MCF 10A (cell line): ENCODE data around the gene ALPK1. TPM values are rescaled to one million over a fixed set of nuclear protein-coding genes. Genes with fewer than 3 reads are reported as not detected.

ENCODE experiments used
- Bru-seq: library from RNA; stranded (reverse); fragments of 400-500 nt; gene quantifications from one replicate; lab custom pipeline; 2021; lab: Mats Ljungman, UMichigan
- BruChase-seq, 2 experiments: library from RNA; stranded (reverse); fragments of 400-500 nt; gene quantifications; one replicate each; lab custom pipeline; 2021; lab: Mats Ljungman, UMichigan
- BruUV-seq: library from RNA; stranded (reverse); fragments of 400-500 nt; replicated peaks from 2 replicates; lab custom pipeline; 2021; lab: Mats Ljungman, UMichigan
- CTCF ChIA-PET: fragments of 300-600 bp; sonication (Branson Sonifier 250); formaldehyde crosslinking; extraction: SDS; loops from one replicate; lab custom pipeline; 2021; ENCODE audit warnings: antibody characterized with exemption, inconsistent platforms; lab: Yijun Ruan, JAX
- POLR2A ChIA-PET: fragments of 300-600, 350-650 bp; sonication (Branson Sonifier 250); formaldehyde crosslinking; extraction: SDS; loops from one replicate; lab custom pipeline; 2020; ENCODE audit warnings: antibody characterized with exemption, inconsistent platforms; lab: Yijun Ruan, JAX
- DNase-seq: peaks from one replicate; pipeline ENCODE4 v3.0.0-alpha.2; 2018; ENCODE audit not compliant: unreplicated experiment
- H3K27ac Mint-ChIP-seq: one replicate; pipeline ENCODE4 v1.8.0; 2022; ENCODE audit warnings: mild to moderate bottlenecking, low read depth, mixed read lengths; ENCODE audit not compliant: unreplicated experiment
- H3K27me3 Mint-ChIP-seq: one replicate; pipeline ENCODE4 v1.8.0; 2022; ENCODE audit warnings: mixed read lengths; ENCODE audit not compliant: insufficient read depth, unreplicated experiment
- H3K36me3 Mint-ChIP-seq: one replicate; pipeline ENCODE4 v1.8.0; 2022; ENCODE audit warnings: mild to moderate bottlenecking, moderate library complexity, mixed read lengths; ENCODE audit not compliant: insufficient read depth, unreplicated experiment
- H3K4me1 Mint-ChIP-seq: one replicate; pipeline ENCODE4 v1.8.0; 2022; ENCODE audit warnings: mixed read lengths; ENCODE audit not compliant: insufficient read depth, unreplicated experiment
- H3K4me3 Mint-ChIP-seq: one replicate; pipeline ENCODE4 v1.8.0; 2022; ENCODE audit warnings: mild to moderate bottlenecking, moderate library complexity, mixed read lengths; ENCODE audit not compliant: unreplicated experiment
- H3K9me3 Mint-ChIP-seq: one replicate; pipeline ENCODE4 v1.8.0; 2022; ENCODE audit warnings: mixed read lengths; ENCODE audit not compliant: unreplicated experiment
- CTCF ChIP-seq: fragments of 200-600 bp; IDR thresholded peaks from one replicate; pipeline ENCODE4 v1.8.0; 2022; ENCODE audit warnings: antibody characterized with exemption, mild to moderate bottlenecking; ENCODE audit not compliant: unreplicated experiment
- intact Hi-C: fragments of 100-400 bp; cut with micrococcal nuclease; formaldehyde crosslinking; loops from 2 replicates; pipeline ENCODE4 v1.14.1; 2022
- long read RNA-seq: library from polyadenylated mRNA; stranded (forward); transcript quantifications from one replicate; pipeline ENCODE4 v2.0.0, GENCODE V29; 2022
- total RNA-seq: library from RNA; stranded (reverse); gene quantifications from 2 replicates; pipeline ENCODE4 v1.2.3, GENCODE V29; 2022

Gene ALPK1
- total RNA-seq, result 20.3 and 41.0 TPM in 2 replicates
- Bru-seq, nascent RNA, result percentile 87 among the genes with signal in this experiment
- BruChase-seq, experiment 1, labeled RNA remaining after a 6-hour chase, result percentile 80 among the genes with signal in this experiment
- BruChase-seq, experiment 2, labeled RNA remaining after a 2-hour chase, result percentile 86 among the genes with signal in this experiment
- long read RNA-seq, full-length matches to known transcripts, result 10 of 26 reads
- long read RNA-seq, partial matches to known transcripts, result 4 of 26 reads
- long read RNA-seq, other reads (novel, unspliced or antisense), result 12 of 26 reads

- no peaks in the 10 kb centered on the region for H3K36me3 Mint-ChIP-seq
- H3K27ac Mint-ChIP-seq, result peak within 1 kb of the TSS; percentile 91
- peak; percentile 92 for DNase-seq
- ChIA-PET POLR2A (interaction anchor here (0.6 to 3.4 kb wide), 20 partner anchors 9 to 1734 kb away, joined by 3 to 106 read pairs (median 4); partner anchors contain the start of genes AP1AR, NEUROG2 and TIFA), CTCF (interaction anchor here (0.6 to 3.1 kb wide), 4 partner anchors 10 to 112 kb away, joined by 3 to 18 read pairs (median 4); partner anchors contain the start of gene TIFA)
- H3K4me3 Mint-ChIP-seq, result peak within 1 kb of the TSS; percentile 72
- no peaks in the 10 kb centered on the region for H3K4me1 Mint-ChIP-seq
- TF ChIP-seq CTCF, result no peak
- no peaks in the 10 kb centered on the region for H3K9me3 Mint-ChIP-seq
- no TSS peak for BruUV-seq
- intact Hi-C loops, result loop anchor here (1.0 kb wide), 1 partner anchor 24 kb away; no protein-coding TSS in a partner anchor
- no peaks in the 10 kb centered on the region for H3K27me3 Mint-ChIP-seq
These were observed at the start of gene ALPK1 for GRCh38 chr4:112296949-112297880. TSS of gene ALPK1 (plus strand) at chr4:112297369.

GRCh38 chr4:112251019-112251643 lies 46.0 kb upstream of the ALPK1 start:
- no peaks in the 10 kb centered on the region for H3K27me3 Mint-ChIP-seq

GRCh38 chr4:112252234-112252633 lies 44.9 kb upstream of the ALPK1 start:
- Mint-ChIP-seq H3K4me1 (peaks cover 5% of the 10 kb centered on the region), H3K27ac (no peak overlapping the region), H3K9me3 (no peaks in the 10 kb centered on the region), H3K4me3 (no peak overlapping the region), H3K36me3 (peaks cover 25% of the 10 kb centered on the region), H3K27me3 (no peaks in the 10 kb centered on the region)
- no peak for TF ChIP-seq CTCF
- no peak for DNase-seq
- ChIA-PET POLR2A (interaction anchor here (0.7 kb wide), 1 partner anchor 27 kb away, joined by 4 read pairs; no protein-coding TSS in a partner anchor), CTCF (interaction anchor here (0.6 kb wide), 1 partner anchor 16 kb away, joined by 3 read pairs; no protein-coding TSS in a partner anchor)
- intact Hi-C loops, result no loop called here
- BruUV-seq, result no TSS peak

More at GRCh38 chr4:112251019-112251643, 46.0 kb upstream of the ALPK1 start:
- TF ChIP-seq CTCF, result no peak
- H3K4me3 Mint-ChIP-seq, result no peak overlapping the region
- no peak for DNase-seq
- ChIA-PET CTCF (interaction anchor here (0.5 to 2.2 kb wide), 6 partner anchors 10 to 152 kb away, joined by 3 to 12 read pairs (median 3); no protein-coding TSS in a partner anchor), POLR2A (no interaction called here)
- peaks cover 5% of the 10 kb centered on the region for H3K4me1 Mint-ChIP-seq
- intact Hi-C loops, result no loop called here
- no TSS peak for BruUV-seq
- peaks cover 13% of the 10 kb centered on the region for H3K36me3 Mint-ChIP-seq
- H3K9me3 Mint-ChIP-seq, result no peaks in the 10 kb centered on the region
- no peak overlapping the region for H3K27ac Mint-ChIP-seq
